ENCODE measurements around the gene GADD45G. TPM values are rescaled to one million over a fixed set of nuclear protein-coding genes. Genes with fewer than 3 reads are reported as not detected.

Gene GADD45G
- total RNA-seq, 1 experiment from 2014 or later: 7.7 TPM

DNA sequence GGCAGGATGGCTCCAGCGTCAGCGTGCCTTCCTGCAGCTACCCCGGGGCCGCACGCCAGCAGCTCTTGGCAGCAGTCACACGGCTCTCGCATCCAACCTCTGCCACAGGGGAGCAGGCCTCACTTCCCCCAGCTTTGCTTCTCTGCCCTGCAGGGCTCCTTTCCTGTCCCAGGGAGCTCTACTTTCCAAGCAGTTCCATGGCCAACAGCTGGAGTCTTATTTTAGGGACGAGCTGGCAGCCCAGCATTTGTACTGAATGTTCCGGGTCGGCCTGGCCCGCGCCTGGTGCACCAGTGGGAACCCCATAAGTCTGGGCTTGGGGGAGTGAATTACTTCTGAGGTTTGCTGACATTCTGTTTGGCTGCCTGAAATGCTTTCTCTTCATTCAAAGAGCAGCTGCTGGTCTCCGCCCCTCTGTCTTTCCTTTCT lies 34.6 kb downstream of the GADD45G start:
- Histone ChIP-seq H3K18ac (ENCODE audit: insufficient read length, low read depth, low read length) (no peak overlapping the region), H2AK5ac (ENCODE audit: insufficient read length, low read length) (no peak overlapping the region), H3K79me1 (ENCODE audit: insufficient read depth, low read depth, low read length, poor library complexity, severe bottlenecking) (no peaks in the 10 kb centered on the region), H2BK120ac (ENCODE audit: low read depth, low read length, poor library complexity, severe bottlenecking) (no peak overlapping the region), H4K5ac (ENCODE audit: insufficient read length, low read depth, low read length) (no peak overlapping the region), H3K79me2 (ENCODE audit: insufficient read depth, low read length) (no peaks in the 10 kb centered on the region), H3K27ac (ENCODE audit: insufficient read length, low read depth, low read length) (no peak overlapping the region), H2BK5ac (ENCODE audit: insufficient read length, low read length) (no peak overlapping the region), H3K4ac (ENCODE audit: low read depth, low read length) (no peak overlapping the region), H4K20me1 (ENCODE audit: control insufficient read depth, insufficient read depth, insufficient read length) (no peaks in the 10 kb centered on the region), H3K23ac (ENCODE audit: insufficient read length, low read depth, low read length) (no peak overlapping the region), H3K9me3 (ENCODE audit: control insufficient read depth, low read depth, low read length) (no peaks in the 10 kb centered on the region), H3K56ac (ENCODE audit: insufficient read length, low read depth, low read length) (no peak overlapping the region), H3K4me2 (ENCODE audit: insufficient read depth, insufficient read length, low read length) (no peak overlapping the region), H2BK15ac (ENCODE audit: low read depth, low read length) (no peak overlapping the region), H3T11ph (ENCODE audit: low read length) (no peak overlapping the region), H3K9ac (ENCODE audit: extremely low read depth, insufficient read length, low read length) (no peak overlapping the region), H3K23me2 (ENCODE audit: insufficient read length, low read depth, low read length, poor library complexity, severe bottlenecking) (no peaks in the 10 kb centered on the region), H2BK12ac (ENCODE audit: insufficient read length, low read depth, low read length) (no peak overlapping the region), H3K4me1 (ENCODE audit: insufficient read depth, low read length) (no peaks in the 10 kb centered on the region), H4K91ac (ENCODE audit: insufficient read length, low read depth, low read length) (no peak overlapping the region), H4K8ac (replicated peaks; ENCODE audit: insufficient read length, low read depth, low read length) (no peak overlapping the region), H2AFZ (ENCODE audit: low read length) (no peak overlapping the region), H2BK20ac (ENCODE audit: low read depth, low read length, poor library complexity, severe bottlenecking) (no peak overlapping the region), H3K27me3 (ENCODE audit: insufficient read depth, low read length) (no peaks in the 10 kb centered on the region), H3K14ac (ENCODE audit: insufficient read depth, low read length) (0 out of 2 replicates have a peak overlapping the region, but pooled peaks have one; percentile 34)
- Mint-ChIP-seq H3K36me3 (ENCODE audit: insufficient read depth in 1 of 3, low read depth in 3 of 3) (no peaks in the 10 kb centered on the region), H3K27ac (no peak overlapping the region), H3K9me3 (no peaks in the 10 kb centered on the region), H3K4me1 (peaks cover 12 to 22% of the 10 kb centered on the region in 2 experiments), H3K27me3 (ENCODE audit: low read depth) (peaks cover 2% of the 10 kb centered on the region), H3K4me3 (no peak overlapping the region)
- TF ChIP-seq, protein P1, sequence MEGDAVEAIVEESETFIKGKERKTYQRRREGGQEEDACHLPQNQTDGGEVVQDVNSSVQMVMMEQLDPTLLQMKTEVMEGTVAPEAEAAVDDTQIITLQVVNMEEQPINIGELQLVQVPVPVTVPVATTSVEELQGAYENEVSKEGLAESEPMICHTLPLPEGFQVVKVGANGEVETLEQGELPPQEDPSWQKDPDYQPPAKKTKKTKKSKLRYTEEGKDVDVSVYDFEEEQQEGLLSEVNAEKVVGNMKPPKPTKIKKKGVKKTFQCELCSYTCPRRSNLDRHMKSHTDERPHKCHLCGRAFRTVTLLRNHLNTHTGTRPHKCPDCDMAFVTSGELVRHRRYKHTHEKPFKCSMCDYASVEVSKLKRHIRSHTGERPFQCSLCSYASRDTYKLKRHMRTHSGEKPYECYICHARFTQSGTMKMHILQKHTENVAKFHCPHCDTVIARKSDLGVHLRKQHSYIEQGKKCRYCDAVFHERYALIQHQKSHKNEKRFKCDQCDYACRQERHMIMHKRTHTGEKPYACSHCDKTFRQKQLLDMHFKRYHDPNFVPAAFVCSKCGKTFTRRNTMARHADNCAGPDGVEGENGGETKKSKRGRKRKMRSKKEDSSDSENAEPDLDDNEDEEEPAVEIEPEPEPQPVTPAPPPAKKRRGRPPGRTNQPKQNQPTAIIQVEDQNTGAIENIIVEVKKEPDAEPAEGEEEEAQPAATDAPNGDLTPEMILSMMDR (conservative IDR thresholded peaks at IDR 0.05): no peak
- DNase-seq: peak; percentile 43
- WGBS (ENCODE audit: extremely low coverage, insufficient read length, low lambda C conversion rate): no CpG with 5 or more reads among the region's 13 CpGs
